Ecto neural progenitor cell (in vitro differentiated cells): ENCODE results near the gene ADRA1B.
"Not testable (repeated sequence)": the region's sequence is repeated elsewhere in the genome, so short reads cannot be mapped to it uniquely, and the experiment has no call there.

Experiments
- DNase-seq: peaks from one replicate; pipeline ENCODE4 v3.0.0-alpha.2; 2018; ENCODE audit warnings: low spot score

Gene ADRA1B

GRCh38 chr5:159928122-159928909 is 12.0 kb downstream of the ADRA1B start:
- DNase-seq: no peak

- DNase-seq: no peak
Observed at GRCh38 chr5:159929176-159929575, 12.9 kb downstream of the ADRA1B start.

GRCh38 chr5:159933531-159934485 is 17.5 kb downstream of the ADRA1B start:
- DNase-seq: no peak

- DNase-seq: no peak
Observed at GRCh38 chr5:159935946-159936345, 19.7 kb downstream of the ADRA1B start.

DNA sequence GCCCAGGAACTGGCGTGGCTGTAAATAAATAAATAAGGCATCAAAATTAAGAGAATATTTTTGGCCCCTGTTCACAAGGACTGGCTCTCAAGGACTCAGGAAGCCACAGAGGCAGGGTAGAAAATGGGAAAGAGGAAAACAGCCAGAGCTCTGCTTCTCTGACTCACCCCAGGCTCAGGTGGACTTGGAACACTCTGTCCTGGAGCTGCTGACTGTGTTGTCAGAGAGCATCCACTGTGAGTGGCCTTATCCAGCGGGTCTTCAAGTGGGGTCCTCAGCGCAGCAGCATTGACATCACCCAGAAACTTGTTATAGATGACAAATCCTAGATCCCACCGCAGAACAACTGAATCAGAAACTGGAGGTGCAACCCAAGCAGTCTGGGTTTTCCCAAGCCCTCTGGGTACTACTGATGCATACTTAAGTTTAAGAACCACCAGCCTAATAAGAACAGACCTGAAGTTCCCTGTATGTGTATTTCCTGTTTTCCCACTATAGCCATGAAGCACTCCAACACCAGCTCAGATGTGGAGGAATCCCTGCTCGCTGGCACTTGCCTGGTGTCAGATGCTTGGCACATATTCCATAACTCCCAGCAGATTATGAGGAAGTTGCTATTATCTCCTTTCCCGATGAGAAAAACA is 20.5 kb downstream of the ADRA1B start:
- no peak for DNase-seq

DNA sequence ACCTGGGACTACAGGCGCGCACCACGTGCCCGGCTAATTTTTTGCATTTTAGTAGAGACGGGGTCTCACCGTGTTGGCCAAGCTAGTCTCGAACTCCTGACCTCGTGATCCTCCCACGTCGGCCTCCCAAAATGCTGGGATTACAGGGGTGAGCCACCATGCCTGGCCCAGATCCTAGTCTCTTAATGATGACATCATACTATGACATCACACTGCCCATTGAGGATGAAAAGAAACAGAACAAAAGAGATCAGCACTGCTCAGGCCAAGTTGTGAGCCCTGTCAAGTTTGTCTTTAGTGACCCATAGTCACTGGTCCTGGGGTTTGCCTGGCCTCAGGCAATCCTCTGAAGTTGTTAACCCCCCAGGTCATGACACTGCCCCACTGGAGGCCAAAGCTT is 21.3 kb downstream of the ADRA1B start:
- no peak for DNase-seq

DNA sequence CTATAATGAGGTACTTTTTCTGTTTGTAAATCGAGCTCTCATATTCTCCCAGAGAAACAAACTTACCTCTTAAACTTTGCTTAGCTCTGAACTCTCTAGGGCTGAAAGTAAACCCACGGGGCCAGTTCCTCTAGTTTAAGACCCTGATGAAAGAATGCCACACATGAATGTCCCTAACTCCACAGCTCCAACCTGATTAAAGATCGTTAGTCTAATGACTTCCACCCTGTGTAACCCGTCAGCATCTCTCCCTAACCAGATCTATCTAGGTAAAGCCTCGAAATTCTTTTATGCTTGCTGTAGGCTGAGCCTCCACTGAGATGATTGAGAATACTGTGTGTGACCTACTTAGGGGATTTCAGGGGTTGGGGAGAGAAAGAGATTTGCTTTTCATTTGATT is 27.0 kb downstream of the ADRA1B start:
- no peak for DNase-seq

DNA sequence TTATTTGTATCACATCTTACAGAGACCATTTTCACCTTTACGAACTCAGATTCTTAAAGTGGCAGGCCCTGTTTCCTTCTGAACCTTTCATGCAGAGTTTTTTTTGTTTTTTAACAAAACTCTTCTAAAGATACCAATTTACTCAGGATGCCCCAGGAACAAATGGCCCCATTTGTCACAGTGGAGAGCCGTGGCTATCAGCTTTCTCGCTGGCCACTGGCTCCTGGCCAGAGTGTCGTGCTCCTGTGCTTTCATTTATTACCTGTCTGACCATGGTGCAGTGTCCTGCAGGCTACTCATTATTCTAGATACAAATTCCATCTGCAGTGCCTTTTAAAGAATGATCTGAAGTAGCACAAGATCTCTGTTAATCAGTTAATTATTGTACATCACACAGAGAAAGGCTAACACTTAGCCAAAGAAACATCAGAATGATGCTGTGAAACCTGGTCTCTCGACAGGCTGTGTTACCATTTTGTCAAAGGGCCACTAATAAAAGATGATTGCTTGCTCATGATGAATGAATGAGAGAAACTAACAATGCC is 27.8 kb downstream of the ADRA1B start:
- DNase-seq: no peak

- no peak for DNase-seq
Observed at GRCh38 chr5:159945359-159945758, 29.1 kb downstream of the ADRA1B start.

DNA sequence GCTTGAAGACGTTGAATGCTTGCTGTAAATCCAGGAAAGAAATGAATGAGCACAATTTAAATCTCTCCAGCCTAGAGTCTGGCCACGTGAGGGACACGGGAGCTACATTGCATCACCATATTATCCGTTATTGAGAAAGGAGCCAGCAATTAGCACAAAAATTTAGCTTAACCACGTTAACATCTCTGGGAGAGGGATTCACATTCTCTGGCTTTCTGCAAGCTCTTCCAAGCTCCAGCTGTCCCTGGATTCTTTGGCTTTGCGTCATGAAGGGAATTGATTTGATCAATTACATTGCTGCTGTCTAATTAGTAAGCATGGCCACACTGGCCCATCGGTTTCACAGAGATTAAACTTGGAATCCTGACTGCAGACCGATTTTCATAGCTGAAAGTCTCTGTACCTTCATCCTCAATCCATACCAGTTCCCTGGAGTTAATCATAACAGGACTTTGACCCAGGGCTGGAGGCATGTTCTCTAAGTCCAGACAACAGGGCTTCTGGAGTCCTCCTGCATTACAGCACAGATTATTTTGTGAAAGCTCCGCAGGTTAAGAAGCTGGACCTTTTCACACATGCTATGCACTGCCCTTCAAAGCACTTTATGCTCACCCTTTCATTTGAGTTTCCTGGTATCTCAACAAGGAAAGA is 31.6 kb downstream of the ADRA1B start:
- DNase-seq: no peak

- DNase-seq: peak; percentile 59
Observed at GRCh38 chr5:159951387-159951786, 35.1 kb downstream of the ADRA1B start.

- no peak for DNase-seq
Observed at GRCh38 chr5:159951834-159952233, 35.6 kb downstream of the ADRA1B start.

DNA sequence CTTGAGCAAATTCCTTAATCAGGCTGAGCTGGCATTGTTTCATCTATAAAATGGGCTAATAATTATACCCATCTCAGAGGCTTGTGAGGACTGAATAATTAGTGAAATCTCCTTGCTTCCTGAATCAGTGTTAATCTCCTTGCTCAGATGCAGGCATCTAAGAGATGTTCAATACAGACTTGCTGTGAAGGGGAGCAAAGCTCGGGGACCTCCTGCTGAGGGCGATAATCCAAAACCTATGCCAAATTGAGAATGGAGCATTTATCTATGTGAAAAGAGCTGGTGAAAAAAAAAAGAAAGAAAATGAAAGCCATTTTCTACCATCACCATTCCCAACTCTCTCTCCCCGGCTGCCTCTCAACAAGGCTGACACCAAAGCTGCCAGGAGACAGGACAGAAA is 37.3 kb downstream of the ADRA1B start:
- DNase-seq: no peak

- DNase-seq: no peak
Observed at GRCh38 chr5:159955056-159955624, 38.9 kb downstream of the ADRA1B start.

- DNase-seq: no peak
Observed at GRCh38 chr5:159956074-159956473, 39.8 kb downstream of the ADRA1B start.

DNA sequence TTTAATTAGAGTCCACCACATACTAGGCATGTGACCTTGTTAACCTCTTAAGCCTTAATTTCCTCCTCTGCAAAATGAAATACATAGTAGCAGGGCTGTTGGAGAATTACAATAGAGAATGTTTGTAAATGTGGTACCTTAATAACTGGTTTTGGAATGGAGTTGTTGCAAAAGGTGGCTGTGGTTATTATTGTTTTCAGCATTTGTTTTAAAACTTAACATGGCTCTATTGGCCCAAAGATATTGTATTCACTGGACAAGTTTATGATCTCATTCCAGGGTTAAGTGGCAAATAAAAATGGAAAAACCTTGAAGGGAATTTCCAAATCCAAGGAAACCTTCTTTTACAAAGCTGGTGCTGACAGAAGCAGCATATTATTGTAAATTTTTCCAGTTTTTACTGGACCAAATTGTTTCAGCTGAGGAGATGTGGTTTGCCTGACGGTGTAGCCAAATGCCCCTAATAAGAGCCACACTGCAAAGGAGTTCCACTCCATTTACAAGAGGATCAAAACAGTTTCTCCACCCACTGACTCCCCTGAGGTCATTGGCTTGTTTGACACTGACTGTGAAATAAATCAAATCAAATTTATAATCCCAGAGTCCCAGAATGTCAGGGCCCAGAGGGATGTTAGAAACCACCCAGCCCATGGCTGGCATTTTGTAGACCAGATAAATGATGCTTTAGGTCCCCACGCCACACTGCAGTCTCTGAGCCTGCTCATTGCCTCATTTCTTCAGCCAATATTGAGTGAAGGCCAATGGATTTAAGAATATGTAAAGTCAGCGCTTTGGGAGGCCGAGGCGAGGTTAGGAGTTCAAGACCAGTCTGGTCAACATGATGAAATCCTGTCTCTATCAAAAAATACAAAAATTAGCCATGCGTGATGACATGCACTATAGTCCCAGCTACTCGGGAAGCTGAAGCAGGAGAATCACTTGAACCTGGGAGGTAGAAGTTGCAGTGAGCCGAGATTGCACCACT is 45.2 kb downstream of the ADRA1B start:
- DNase-seq: no peak

DNA sequence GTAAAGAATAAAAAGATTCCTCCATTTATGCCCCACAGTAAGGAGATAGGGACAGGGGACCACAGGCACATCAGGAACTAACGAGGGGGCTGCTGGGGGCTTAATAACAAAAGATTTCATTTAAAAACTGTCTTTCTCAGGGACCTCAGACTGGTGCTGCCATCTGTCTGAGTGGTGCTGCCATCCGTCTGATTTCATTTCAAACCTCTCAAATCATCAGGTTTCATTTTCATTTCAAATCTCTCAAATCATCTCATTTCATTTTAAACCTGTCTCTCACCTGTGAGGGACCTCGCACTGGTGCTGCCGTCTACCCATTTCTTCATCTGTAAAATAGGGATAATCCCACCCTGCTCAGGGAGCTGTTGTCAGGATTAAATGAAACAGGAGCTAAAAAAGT is 45.9 kb downstream of the ADRA1B start:
- no peak for DNase-seq

DNA sequence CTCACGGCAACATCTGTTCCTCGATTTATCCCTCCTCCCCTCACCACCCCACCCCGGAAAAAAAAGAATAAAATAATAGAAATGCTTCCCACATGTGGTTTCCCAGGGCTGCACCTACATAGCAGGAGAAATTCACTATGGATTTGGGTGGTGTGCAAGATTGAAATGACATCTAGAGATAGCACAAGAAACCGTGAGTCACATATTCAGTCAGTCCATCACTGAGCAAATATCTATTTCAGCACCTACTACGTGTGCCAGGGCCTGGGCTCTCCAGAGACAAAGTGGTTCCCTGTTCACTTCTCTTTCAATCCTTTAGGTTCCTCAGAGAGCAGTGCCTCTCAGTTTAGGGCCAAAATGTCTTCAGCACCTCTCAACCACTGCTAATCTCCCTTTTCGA is 47.7 kb downstream of the ADRA1B start:
- no peak for DNase-seq

- peak; percentile 82 for DNase-seq
Observed at GRCh38 chr5:159965031-159965837, 49.0 kb downstream of the ADRA1B start.

DNA sequence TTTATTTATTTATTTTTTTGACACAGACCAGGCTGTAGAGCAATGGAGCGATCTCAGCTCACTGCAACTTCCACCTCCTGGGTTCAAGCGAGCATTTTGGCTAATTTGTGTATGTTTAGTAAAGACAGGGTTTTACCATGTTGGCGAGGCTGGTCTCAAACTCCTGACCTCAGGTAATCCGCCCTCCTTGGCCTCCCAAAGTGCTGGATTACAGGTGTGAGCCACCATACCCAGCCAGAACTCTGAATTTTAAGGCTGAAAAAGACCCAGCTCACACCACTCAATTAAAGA is 49.5 kb downstream of the ADRA1B start:
- DNase-seq: not testable (repeated sequence)
